Jurkat, Clone E6-1 (cell line): ENCODE measurements around the gene WNK2.
"Not testable (repeated sequence)": the region's sequence is repeated elsewhere in the genome, so short reads cannot be mapped to it uniquely, and the experiment has no call there.

ENCODE experiments used
- DNase-seq: peaks from one replicate; pipeline ENCODE4 v3.0.0-alpha.2; 2011; ENCODE audit warnings: low read depth, low spot score
- H3K4me3 ChIP-seq: 2 replicates; pipeline ENCODE4 v1.5.1; 2011; ENCODE audit warnings: mild to moderate bottlenecking, low read length, control low read depth, moderate library complexity

WNK2 gene

DNA sequence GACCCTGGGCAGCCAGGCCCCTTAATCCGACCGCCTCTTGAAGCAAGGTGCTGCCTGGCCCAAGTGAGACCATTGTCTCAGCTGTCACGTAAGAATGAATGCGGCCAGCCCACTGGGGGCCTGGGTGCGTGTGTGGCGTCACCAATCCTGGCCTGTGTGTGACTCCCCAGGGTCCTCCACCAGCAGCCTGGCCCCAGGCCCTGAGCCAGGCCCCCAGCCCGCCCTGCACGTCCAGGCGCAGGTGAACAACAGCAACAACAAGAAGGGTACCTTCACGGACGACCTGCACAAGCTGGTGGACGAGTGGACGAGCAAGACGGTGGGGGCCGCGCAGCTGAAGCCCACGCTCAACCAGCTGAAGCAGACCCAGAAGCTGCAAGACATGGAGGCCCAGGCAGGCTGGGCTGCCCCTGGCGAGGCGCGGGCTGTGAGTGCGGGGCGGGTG lies 124.2 kb downstream of the WNK2 start:
- no peak overlapping the region for H3K4me3 ChIP-seq
- DNase-seq, result no peak

GRCh38 chr9:93308676-93309075 lies 124.7 kb downstream of the WNK2 start:
- DNase-seq, result no peak
- H3K4me3 ChIP-seq, result no peak overlapping the region

- DNase-seq, result no peak
- H3K4me3 ChIP-seq, result no peak overlapping the region
Observed at GRCh38 chr9:93309889-93310425, 126.0 kb downstream of the WNK2 start.

GRCh38 chr9:93315118-93315517 lies 131.2 kb downstream of the WNK2 start:
- no peak for DNase-seq
- H3K4me3 ChIP-seq, result no peak overlapping the region

GRCh38 chr9:93315960-93316359 lies 132.0 kb downstream of the WNK2 start:
- DNase-seq, result no peak
- no peak overlapping the region for H3K4me3 ChIP-seq

DNA sequence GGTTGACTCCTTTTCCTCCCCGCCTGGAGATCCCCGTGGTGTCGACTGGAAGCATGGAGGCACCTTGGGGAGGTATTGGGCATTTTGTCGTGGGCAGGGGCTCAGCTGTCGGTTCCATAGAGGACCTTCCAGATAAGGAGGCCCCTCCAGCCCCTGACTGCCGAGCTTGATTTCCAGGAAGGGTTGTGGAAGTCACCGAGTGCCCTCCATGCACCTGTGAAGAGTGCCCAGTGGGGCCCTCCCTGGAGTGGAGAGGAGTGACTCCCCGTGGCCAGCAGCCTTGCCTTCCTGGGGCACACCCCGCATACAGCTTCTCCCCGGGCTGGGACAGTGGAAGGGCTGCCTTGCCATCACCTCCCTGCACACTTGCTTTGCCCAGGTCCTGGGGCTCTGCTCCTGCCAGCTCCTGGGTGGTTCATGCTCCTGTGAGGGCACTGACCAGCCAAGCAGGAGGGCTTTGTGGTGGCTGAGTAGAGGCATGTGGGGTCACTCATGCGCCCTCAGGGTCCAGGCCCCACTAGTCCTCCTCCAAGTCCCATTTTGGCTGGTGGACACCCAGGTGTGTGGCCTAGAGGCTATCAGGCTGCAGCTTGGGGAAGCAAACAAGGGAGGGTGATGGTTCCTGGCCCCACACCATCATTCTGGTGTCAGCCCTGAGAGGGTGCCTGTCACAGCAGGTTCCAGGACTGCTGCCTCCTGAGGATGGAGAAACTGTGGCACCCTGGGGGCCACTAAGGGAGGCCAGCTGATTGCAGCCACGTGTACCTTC lies 133.0 kb downstream of the WNK2 start:
- no peak overlapping the region for H3K4me3 ChIP-seq
- no peak for DNase-seq

GRCh38 chr9:93317495-93318094 lies 133.7 kb downstream of the WNK2 start:
- no peak for DNase-seq
- no peak overlapping the region for H3K4me3 ChIP-seq

DNA sequence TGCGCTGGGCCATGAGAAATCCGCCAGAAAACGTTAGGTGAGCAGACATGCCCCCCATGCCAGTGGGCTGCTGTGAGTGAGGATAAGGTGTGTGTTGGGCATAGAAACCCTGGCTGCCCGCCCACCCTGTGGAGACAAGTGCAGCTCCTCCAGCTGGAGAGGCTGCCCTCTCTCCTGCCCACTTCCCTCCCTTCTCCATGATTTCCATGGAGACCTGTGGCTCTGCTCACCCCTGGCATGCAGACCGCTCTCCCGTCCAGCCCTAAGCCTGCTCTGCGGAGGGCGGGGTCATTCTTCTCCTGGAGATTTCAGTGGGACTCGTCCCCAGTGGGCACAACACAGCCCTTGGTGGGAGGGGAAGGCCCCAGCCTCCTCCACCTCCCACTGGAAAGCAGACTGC lies 134.5 kb downstream of the WNK2 start:
- DNase-seq, result no peak
- H3K4me3 ChIP-seq, result no peak overlapping the region

GRCh38 chr9:93319301-93319991 lies 135.5 kb downstream of the WNK2 start:
- H3K4me3 ChIP-seq, result no peak overlapping the region
- no peak for DNase-seq

DNA sequence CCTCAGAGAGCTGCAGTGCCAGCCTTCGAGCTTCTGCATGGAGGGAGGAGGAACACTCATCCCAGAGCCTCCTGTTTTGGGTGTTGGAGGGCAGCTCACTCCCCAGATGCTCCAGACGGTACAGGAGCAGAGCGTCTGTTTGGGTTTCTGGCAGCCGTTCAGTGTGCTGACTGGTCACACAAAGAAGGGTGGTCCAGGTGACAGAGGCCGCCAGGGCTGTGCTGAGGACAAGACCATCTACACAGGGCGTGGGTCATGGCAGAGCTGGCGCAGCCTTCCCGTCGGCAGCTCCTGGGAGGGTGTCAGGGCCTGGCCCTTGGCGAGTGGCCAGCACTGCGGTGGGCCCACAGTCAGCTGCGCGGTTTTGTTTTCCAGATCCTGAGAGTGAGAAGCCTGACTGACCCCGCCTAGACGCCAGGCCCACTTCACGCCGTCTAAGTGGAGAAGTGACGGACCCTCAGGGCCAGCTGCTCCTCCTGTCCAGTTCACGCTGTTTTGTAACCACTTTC lies 136.1 kb downstream of the WNK2 start:
- no peak for DNase-seq
- H3K4me3 ChIP-seq, result no peak overlapping the region

- no peak overlapping the region for H3K4me3 ChIP-seq
- no peak for DNase-seq
Observed at GRCh38 chr9:93320591-93321219, 136.8 kb downstream of the WNK2 start.

DNA sequence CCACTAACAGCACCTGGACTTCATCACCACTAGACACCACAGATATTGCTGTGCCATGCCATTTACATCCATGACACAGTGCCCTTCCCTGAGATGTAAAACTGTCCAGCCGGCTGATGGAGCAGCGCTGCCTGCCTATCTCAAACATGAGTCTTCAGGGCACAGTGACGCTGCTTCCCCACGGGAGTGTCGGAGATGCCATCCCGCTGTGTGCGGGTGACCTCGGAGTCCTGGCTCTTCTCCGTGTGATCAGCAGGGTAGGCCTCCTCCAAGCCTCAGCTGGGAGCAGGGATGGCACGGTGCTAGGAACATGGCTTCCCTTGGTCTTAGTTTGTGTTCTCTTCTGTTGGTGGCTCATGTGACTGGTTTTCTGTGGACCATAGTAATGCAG lies 137.3 kb downstream of the WNK2 start:
- H3K4me3 ChIP-seq, result no peak overlapping the region
- DNase-seq, result no peak

GRCh38 chr9:93323446-93323954 lies 139.6 kb downstream of the WNK2 start:
- not testable (repeated sequence) for DNase-seq, H3K4me3 ChIP-seq

- no peak for DNase-seq
- H3K4me3 ChIP-seq, result no peak overlapping the region
Observed at GRCh38 chr9:93324191-93324834, 140.4 kb downstream of the WNK2 start.

- no peak overlapping the region for H3K4me3 ChIP-seq
- no peak for DNase-seq
Observed at GRCh38 chr9:93325307-93326035, 141.5 kb downstream of the WNK2 start.

DNA sequence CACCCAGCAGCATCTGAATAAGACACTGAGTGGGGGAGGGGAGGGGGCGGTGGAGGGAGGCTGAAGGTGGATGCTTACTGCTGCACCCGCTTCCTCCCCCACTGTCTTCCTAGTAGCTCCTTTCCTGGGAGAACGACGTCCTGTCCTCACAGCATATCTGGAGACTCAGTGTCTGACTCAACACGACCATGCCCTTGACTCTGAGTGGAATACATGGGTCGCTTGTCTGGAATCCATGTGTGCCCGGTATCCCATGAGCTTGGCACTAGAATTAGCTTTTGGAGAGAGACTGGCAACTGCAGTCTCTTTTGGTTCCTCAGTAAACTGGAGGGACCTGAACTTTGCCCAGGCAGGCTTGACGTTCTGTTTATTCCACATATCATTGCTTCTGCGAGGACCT lies 142.1 kb downstream of the WNK2 start:
- no peak overlapping the region for H3K4me3 ChIP-seq

GRCh38 chr9:93326654-93327053 lies 142.7 kb downstream of the WNK2 start:
- no peak for DNase-seq
- H3K4me3 ChIP-seq, result no peak overlapping the region

More for the DNA sequence above, 142.1 kb downstream of the WNK2 start:
- DNase-seq, result no peak

DNA sequence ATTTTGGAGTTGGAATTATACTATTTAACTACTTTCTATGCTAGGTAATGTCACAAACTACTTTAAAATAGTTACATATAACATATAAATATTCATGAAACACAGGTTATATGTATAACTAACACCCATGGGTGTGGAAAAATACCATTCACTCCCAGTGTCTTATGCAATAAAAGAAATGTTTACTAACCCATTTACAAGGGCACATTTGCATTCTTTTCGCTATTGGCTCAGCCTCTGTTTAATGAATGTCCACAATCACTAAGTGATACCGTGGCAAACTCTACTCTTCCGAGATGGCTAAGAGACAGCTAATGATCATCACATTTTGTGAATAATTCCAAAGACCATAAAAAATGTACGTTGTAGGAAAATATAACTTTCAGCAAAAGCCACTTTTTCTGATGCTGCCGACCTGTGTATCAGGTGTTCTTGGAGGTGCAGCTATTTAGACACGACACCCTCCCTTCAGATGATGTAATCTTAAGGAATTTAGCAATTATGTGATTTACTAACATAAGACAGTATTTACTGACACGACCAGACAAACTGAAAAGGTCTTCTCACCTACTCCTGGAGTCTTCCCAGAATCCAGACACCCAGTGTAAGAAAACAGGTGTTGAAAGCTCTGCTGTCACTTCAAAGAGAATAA lies 145.8 kb downstream of the WNK2 start:
- DNase-seq, result no peak
- no peak overlapping the region for H3K4me3 ChIP-seq
